Measurements from ENCODE around the gene RPS6KA6.

GRCh38 chrX:84205276-84205675 is 17.3 kb upstream of the RPS6KA6 start:
- TF ChIP-seq, protein P1, sequence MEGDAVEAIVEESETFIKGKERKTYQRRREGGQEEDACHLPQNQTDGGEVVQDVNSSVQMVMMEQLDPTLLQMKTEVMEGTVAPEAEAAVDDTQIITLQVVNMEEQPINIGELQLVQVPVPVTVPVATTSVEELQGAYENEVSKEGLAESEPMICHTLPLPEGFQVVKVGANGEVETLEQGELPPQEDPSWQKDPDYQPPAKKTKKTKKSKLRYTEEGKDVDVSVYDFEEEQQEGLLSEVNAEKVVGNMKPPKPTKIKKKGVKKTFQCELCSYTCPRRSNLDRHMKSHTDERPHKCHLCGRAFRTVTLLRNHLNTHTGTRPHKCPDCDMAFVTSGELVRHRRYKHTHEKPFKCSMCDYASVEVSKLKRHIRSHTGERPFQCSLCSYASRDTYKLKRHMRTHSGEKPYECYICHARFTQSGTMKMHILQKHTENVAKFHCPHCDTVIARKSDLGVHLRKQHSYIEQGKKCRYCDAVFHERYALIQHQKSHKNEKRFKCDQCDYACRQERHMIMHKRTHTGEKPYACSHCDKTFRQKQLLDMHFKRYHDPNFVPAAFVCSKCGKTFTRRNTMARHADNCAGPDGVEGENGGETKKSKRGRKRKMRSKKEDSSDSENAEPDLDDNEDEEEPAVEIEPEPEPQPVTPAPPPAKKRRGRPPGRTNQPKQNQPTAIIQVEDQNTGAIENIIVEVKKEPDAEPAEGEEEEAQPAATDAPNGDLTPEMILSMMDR (IDR thresholded peaks at IDR 0.05) = no peak
- no peak for TF ChIP-seq POLR2A (IDR thresholded peaks at IDR 0.05)
